Sigmoid colon (tissue), 7 donors: Measurements from ENCODE around the gene CPT2. TPM values are rescaled to one million over a fixed set of nuclear protein-coding genes. Genes with fewer than 3 reads are reported as not detected.

Experiments
- DNase-seq: peaks from one replicate; pipeline ENCODE4 v3.0.0-alpha.2; 2019
- H3K27ac ChIP-seq, 4 donors: fragments of 200-600 bp; sonication (generic); one replicate each; pipeline ENCODE4 v1.5.1; 2016 to 2019; ENCODE audit warnings: mild to moderate bottlenecking in 1 of 4
- H3K27me3 ChIP-seq, 3 donors: fragments of 200-600 bp; sonication (generic); one replicate each; pipeline ENCODE4 v1.5.1; 2019; ENCODE audit warnings: mild to moderate bottlenecking in 1 of 3
- H3K36me3 ChIP-seq, 4 donors: fragments of 200-600 bp; sonication (generic); one replicate each; pipeline ENCODE4 v1.5.1; 2016 to 2019
- H3K4me1 ChIP-seq, 4 donors: fragments of 200-600 bp; sonication (generic); one replicate each; pipeline ENCODE4 v1.5.1; 2017 to 2019
- H3K4me3 ChIP-seq, 4 donors: fragments of 200-600 bp; sonication (generic); one replicate each; pipeline ENCODE4 v1.5.1; 2017 to 2019; ENCODE audit warnings: mild to moderate bottlenecking in 2 of 4, moderate library complexity in 1 of 4
- H3K9me3 ChIP-seq, 4 donors: fragments of 200-600 bp in 3 of 4; sonication (generic) in 3 of 4; one replicate each; pipeline versions ENCODE4 v1.5.1 to v1.6.1; 2013 to 2019
- CTCF ChIP-seq, 4 experiments: fragments of 450-650 bp in 3 of 4; fragments of 200-600 bp in 1 of 4; IDR thresholded peaks; one replicate each; pipeline ENCODE4 v1.5.1; 2016 to 2019; ENCODE audit warnings: antibody characterized with exemption in 4 of 4, mild to moderate bottlenecking in 3 of 4, moderate library complexity in 2 of 4
- EP300 ChIP-seq, 4 donors: sonication (generic); formaldehyde crosslinking; IDR thresholded peaks; one replicate each; pipeline ENCODE4 v1.6.1; 2017; ENCODE audit warnings: antibody characterized with exemption in 4 of 4
- POLR2A ChIP-seq, 2 donors: fragments of 450-650 bp; IDR thresholded peaks; one replicate each; pipeline ENCODE4 v1.6.1; 2016; ENCODE audit warnings: antibody characterized with exemption in 2 of 2, mild to moderate bottlenecking in 2 of 2, moderate library complexity in 2 of 2
- POLR2AphosphoS5 ChIP-seq, 4 donors: sonication (generic); formaldehyde crosslinking; IDR thresholded peaks; one replicate each; pipeline ENCODE4 v1.6.1; 2017; ENCODE audit warnings: antibody characterized with exemption in 4 of 4
- whole genome bisulfite sequencing, 2 donors: extraction: QIAGEN DNeasy Blood & Tissue Kit; methylation state at CpG; one replicate each; pipeline ENCODE4 v1.1.7; 2013; 5-methylcytosine and 5-hydroxymethylcytosine counted together
- intact Hi-C: fragments of 100-400 bp; cut with DNase I; formaldehyde crosslinking; loops from one replicate; pipeline ENCODE4 v1.15.1; 2023
- polyA plus RNA-seq, 3 donors: library from polyadenylated mRNA; stranded (reverse); fragments of 200-250 nt; gene quantifications; one replicate each; pipeline ENCODE4 v1.2.3, GENCODE V29; 2013
- total RNA-seq, 4 donors: library from RNA; depleted of rRNA; stranded (reverse); fragments of >200 nt; gene quantifications; one replicate each; pipeline ENCODE4 v1.1.0, GENCODE V29; 2016
- donor health status: healthy with polysubstance abuse.
- donor health status: Bipolar disorder and iron deficiency.
- donor health status: healthy.

Gene CPT2
- total and polyA plus RNA-seq, 7 donors, result 8.0 to 78.8 (median 14.1) TPM

GRCh38 chr1:53189061-53189460, 7.6 kb upstream of the CPT2 start:
- Histone ChIP-seq H3K4me1 (no peaks in the 10 kb centered on the region), H3K27me3 (no peaks in the 10 kb centered on the region), H3K4me3 (no peak overlapping the region), H3K27ac (no peak overlapping the region), H3K9me3 (no peaks in the 10 kb centered on the region), H3K36me3 (no peaks in the 10 kb centered on the region)
- intact Hi-C loops, result loop anchor here (5.0 to 10.0 kb wide), 2 partner anchors 282 to 344 kb away; partner anchors contain the start of gene ZYG11A
- DNase-seq, result no peak
- TF ChIP-seq POLR2A (IDR thresholded peaks at IDR 0.05) (no peak), POLR2AphosphoS5 (IDR thresholded peaks at IDR 0.05) (no peak), EP300 (IDR thresholded peaks at IDR 0.05) (no peak), CTCF (IDR thresholded peaks at IDR 0.05) (no peak)
- WGBS, 2 donors, result 64 to 71% methylated on average over 5 of the region's 5 CpGs

DNA sequence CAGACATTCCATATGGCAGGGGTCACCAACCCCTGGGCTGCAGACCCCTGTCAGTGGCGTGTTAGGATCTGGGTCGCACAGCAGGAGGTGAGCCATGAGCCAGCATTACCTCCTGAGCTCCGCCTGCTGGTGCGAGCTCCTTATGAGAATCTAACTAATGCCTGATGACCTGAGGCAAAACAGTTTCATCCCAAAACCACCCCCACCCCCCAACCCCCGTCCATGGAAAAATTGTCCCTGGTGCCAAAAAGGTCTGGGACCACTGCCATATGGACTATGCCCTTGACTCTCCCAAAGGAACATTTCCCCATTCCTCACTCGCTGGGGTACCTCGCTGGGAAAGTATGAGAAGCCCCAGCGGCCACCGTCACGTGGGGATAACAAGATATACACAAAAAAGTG, 6.4 kb upstream of the CPT2 start:
- intact Hi-C loops, result loop anchor here (10.0 kb wide), 1 partner anchor 485 kb away; no protein-coding TSS in a partner anchor
- Histone ChIP-seq H3K27me3 (no peaks in the 10 kb centered on the region), H3K27ac (no peak overlapping the region), H3K9me3 (no peaks in the 10 kb centered on the region), H3K4me3 (no peak overlapping the region), H3K4me1 (peaks cover 0 to 4% (median 2%) of the 10 kb centered on the region in 4 donors), H3K36me3 (no peaks in the 10 kb centered on the region)
- peak; percentile 51 for DNase-seq
- 45 to 78% methylated on average over 10 of the region's 10 CpGs for WGBS, 2 donors
- TF ChIP-seq EP300 (IDR thresholded peaks at IDR 0.05) (no peak), POLR2AphosphoS5 (IDR thresholded peaks at IDR 0.05) (no peak), CTCF (IDR thresholded peaks at IDR 0.05) (no peak), POLR2A (IDR thresholded peaks at IDR 0.05) (no peak)

DNA sequence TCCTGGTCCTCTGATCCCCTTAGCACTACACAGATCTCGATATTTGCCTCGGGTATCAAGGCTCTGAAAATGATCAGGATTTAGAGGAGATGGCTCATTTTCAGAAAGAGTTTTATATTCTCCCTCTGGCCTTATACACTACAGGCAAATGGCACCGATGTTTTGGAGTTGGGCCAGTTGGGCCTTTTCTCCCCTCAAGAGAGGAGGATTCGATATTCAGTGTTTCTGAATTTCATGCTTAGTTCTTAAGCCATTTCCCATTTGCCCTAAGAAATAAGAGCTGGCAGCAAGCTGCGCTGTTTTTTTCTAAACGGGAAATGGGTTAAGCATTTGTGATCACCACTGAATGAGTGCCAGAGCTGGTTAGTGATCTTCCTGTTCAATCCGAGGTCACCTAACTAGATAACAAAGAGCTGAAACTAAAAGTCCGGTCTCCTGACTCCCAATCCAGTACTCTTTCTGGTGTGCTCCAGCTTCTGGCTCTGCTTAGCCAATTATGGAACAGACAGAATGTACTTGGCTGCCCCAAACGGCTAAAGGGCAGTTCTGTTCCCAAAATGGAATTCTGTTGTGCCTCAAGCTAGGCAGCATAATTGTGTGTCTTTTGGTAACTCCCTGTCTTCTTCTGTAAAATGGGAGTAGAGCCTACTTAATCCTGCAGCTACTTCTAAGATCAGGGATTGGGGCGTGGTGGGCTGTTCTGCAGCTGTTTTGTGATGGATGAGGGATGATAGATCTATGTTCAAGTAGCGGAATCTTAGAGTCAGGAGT, 1.2 kb upstream of the CPT2 start:
- intact Hi-C loops, result loop anchor here (10.0 kb wide), 1 partner anchor 491 kb away; no protein-coding TSS in a partner anchor
- Histone ChIP-seq H3K9me3 (no peaks in the 10 kb centered on the region), H3K4me1 (peaks cover 0 to 38% (median 31%) of the 10 kb centered on the region in 4 donors), H3K27ac (peak overlapping the region; percentile 99 to 100 (median 100)), H3K27me3 (no peaks in the 10 kb centered on the region), H3K36me3 (no peaks in the 10 kb centered on the region), H3K4me3 (peak overlapping the region in 2 of 4 donors; percentile 89 to 94)
- no peak for TF ChIP-seq POLR2AphosphoS5 (IDR thresholded peaks at IDR 0.05)
- no peak for TF ChIP-seq EP300 (IDR thresholded peaks at IDR 0.05)
- no peak for TF ChIP-seq POLR2A (IDR thresholded peaks at IDR 0.05)
- TF ChIP-seq CTCF (IDR thresholded peaks at IDR 0.05), result no peak
- peak; percentile 45 for DNase-seq
- WGBS, 2 donors, result 89 to 92% methylated on average over 11 of the region's 11 CpGs

DNA sequence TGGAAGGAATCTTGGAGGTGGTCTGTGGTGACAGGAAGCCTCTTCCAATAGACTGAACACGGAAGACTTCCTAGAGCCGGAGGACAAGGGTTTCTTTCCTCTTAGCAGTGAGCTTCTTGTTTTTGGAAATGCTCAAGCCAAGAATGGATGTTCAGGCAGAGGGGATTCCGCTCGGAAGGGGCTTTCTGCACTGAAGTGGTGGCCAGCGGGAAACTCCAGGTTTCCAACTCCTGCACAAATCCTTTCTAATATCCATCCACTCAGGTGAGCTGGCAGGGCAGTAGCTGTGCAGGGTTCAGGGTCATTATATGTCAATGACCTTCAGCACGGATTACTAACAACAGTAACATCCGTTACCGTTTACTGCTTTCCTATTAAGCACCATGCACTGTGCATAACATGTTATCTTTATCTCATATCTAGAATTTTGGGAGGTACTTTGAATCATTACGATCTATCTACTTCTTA, 573 bp upstream of the CPT2 start:
- 41 to 42% methylated on average over 9 of the region's 9 CpGs for WGBS, 2 donors
- DNase-seq, result peak; percentile 57
- H3K27me3 ChIP-seq, result no peaks in the 10 kb centered on the region
- no peaks in the 10 kb centered on the region for H3K9me3 ChIP-seq
- peak overlapping the region; percentile 89 to 100 (median 93) for H3K4me3 ChIP-seq
- peaks cover 0 to 38% (median 31%) of the 10 kb centered on the region in 4 donors for H3K4me1 ChIP-seq
- intact Hi-C loops, result loop anchor here (10.0 kb wide), 1 partner anchor 491 kb away; no protein-coding TSS in a partner anchor
- peak overlapping the region; percentile 99 to 100 (median 100) for H3K27ac ChIP-seq
- peaks cover 0 to under 1% (median 0%) of the 10 kb centered on the region in 4 donors for H3K36me3 ChIP-seq
- TF ChIP-seq POLR2A (IDR thresholded peaks at IDR 0.05), result no peak
- TF ChIP-seq POLR2AphosphoS5 (IDR thresholded peaks at IDR 0.05), result no peak
- TF ChIP-seq CTCF (IDR thresholded peaks at IDR 0.05), result no peak
- TF ChIP-seq EP300 (IDR thresholded peaks at IDR 0.05), result no peak
